ENCODE results near the gene SLC38A5.
"Not testable (repeated sequence)": the region's sequence is repeated elsewhere in the genome, so short reads cannot be mapped to it uniquely, and the experiment has no call there.

The SLC38A5 gene

GRCh38 chrX:48470110-48470832 lies at the start of gene SLC38A5:
SLC38A5 (minus strand) TSS chrX:48470260; CDS start chrX:48467924, 2,336 bp downstream.
- DNase-seq (ENCODE audit: low read depth, low spot score) = no peak

- DNase-seq (ENCODE audit: low read depth, low spot score) = not testable (repeated sequence)
Measured at GRCh38 chrX:48519481-48519880, 49.4 kb upstream of the SLC38A5 start.

- no peak for DNase-seq (ENCODE audit: low read depth, low spot score)
Measured at GRCh38 chrX:48516987-48517386, 46.9 kb upstream of the SLC38A5 start.

GRCh38 chrX:48516285-48516684 lies 46.2 kb upstream of the SLC38A5 start:
- no peak for DNase-seq (ENCODE audit: low read depth, low spot score)

GRCh38 chrX:48515842-48516241 lies 45.8 kb upstream of the SLC38A5 start:
- no peak for DNase-seq (ENCODE audit: low read depth, low spot score)

GRCh38 chrX:48514868-48515460 lies 44.9 kb upstream of the SLC38A5 start:
- DNase-seq (ENCODE audit: low read depth, low spot score) = no peak

- DNase-seq (ENCODE audit: low read depth, low spot score) = no peak
Measured at GRCh38 chrX:48514126-48514806, 44.2 kb upstream of the SLC38A5 start.

GRCh38 chrX:48513670-48514069 lies 43.6 kb upstream of the SLC38A5 start:
- no peak for DNase-seq (ENCODE audit: low read depth, low spot score)

GRCh38 chrX:48512371-48512935 lies 42.4 kb upstream of the SLC38A5 start:
- DNase-seq (ENCODE audit: low read depth, low spot score) = no peak

GRCh38 chrX:48511560-48511959 lies 41.5 kb upstream of the SLC38A5 start:
- DNase-seq (ENCODE audit: low read depth, low spot score) = no peak

GRCh38 chrX:48509619-48510018 lies 39.6 kb upstream of the SLC38A5 start:
- DNase-seq (ENCODE audit: low read depth, low spot score) = no peak

GRCh38 chrX:48509245-48509590 lies 39.2 kb upstream of the SLC38A5 start:
- no peak for DNase-seq (ENCODE audit: low read depth, low spot score)

- no peak for DNase-seq (ENCODE audit: low read depth, low spot score)
Measured at GRCh38 chrX:48508400-48509244, 38.6 kb upstream of the SLC38A5 start, which contains the start of gene PORCN. PORCN (plus strand) TSS chrX:48508992; CDS start chrX:48509821, 829 bp downstream.

- DNase-seq (ENCODE audit: low read depth, low spot score) = no peak
Measured at GRCh38 chrX:48507246-48507645, 37.2 kb upstream of the SLC38A5 start.

- no peak for DNase-seq (ENCODE audit: low read depth, low spot score)
Measured at GRCh38 chrX:48505481-48505880, 35.4 kb upstream of the SLC38A5 start.

GRCh38 chrX:48504261-48504660 lies 34.2 kb upstream of the SLC38A5 start:
- no peak for DNase-seq (ENCODE audit: low read depth, low spot score)

GRCh38 chrX:48498374-48498809 lies 28.3 kb upstream of the SLC38A5 start:
- DNase-seq (ENCODE audit: low read depth, low spot score) = no peak

GRCh38 chrX:48497871-48498270 lies 27.8 kb upstream of the SLC38A5 start:
- no peak for DNase-seq (ENCODE audit: low read depth, low spot score)

- DNase-seq (ENCODE audit: low read depth, low spot score) = no peak
Measured at GRCh38 chrX:48496660-48497059, 26.6 kb upstream of the SLC38A5 start.

- DNase-seq (ENCODE audit: low read depth, low spot score) = no peak
Measured at GRCh38 chrX:48493890-48494364, 23.9 kb upstream of the SLC38A5 start.

- DNase-seq (ENCODE audit: low read depth, low spot score) = no peak
Measured at GRCh38 chrX:48492293-48492910, 22.3 kb upstream of the SLC38A5 start.
